ENCODE measurements around the gene PLET1. TPM values are rescaled to one million over a fixed set of nuclear protein-coding genes. Genes with fewer than 3 reads are reported as not detected.

The PLET1 gene
- total RNA-seq, 3 donors from 2014 or later (not counting 1 experiment from before 2014, with no cell fraction given), result not detected

DNA sequence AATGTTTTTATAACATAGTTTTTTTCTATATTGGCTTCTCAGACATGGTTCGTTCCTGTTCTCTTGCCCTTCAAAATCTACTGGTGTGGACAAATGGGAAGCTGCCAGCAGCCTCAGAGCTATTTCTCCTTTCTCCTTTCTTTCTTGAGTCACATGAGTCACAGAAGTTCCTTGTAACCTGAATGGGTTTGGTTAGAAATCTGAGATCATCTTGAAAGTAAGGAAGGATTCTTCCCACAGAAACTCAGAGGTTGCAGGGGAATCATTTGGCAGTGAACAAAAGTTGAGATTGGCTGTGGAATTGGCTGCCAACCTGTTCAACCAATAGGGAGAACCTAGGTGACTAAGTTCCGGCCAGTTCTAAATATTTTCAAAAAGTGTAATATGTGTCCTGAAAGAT, 12.5 kb downstream of the PLET1 start:
- no peak for TF ChIP-seq CTCF (IDR thresholded peaks at IDR 0.05)
- no peaks in the 10 kb centered on the region for H3K9me3 ChIP-seq (ENCODE audit: control insufficient read depth, insufficient read depth, low read length)
- DNase-seq (no peak), ATAC-seq (no peak)
- Mint-ChIP-seq H3K4me3 (no peak overlapping the region), H3K36me3 (peaks cover 20% of the 10 kb centered on the region), H3K27me3 (ENCODE audit: low read depth in 2 of 2) (peaks cover 0 to 3% of the 10 kb centered on the region in 2 donors), H3K27ac (no peak overlapping the region), H3K9me3 (no peaks in the 10 kb centered on the region), H3K4me1 (no peaks in the 10 kb centered on the region)
- 90% methylated on average over 2 of the region's 2 CpGs for WGBS (ENCODE audit: insufficient coverage)
- intact Hi-C loops (cut with micrococcal nuclease), result no loop called here
- H3K27ac ChIP-seq (ENCODE audit: low read length), result no peak overlapping the region
- no peaks in the 10 kb centered on the region for H3K27me3 ChIP-seq (ENCODE audit: control insufficient read depth, insufficient read depth, low read length)
- H3K4me1 ChIP-seq (ENCODE audit: control insufficient read depth, insufficient read depth, low read length), result no peaks in the 10 kb centered on the region
- H3K36me3 ChIP-seq (ENCODE audit: control insufficient read depth, insufficient read depth, low read length), result no peaks in the 10 kb centered on the region
- no peak overlapping the region for H3K4me3 ChIP-seq (ENCODE audit: low read length)

GRCh38 chr11:112247201-112247600, 13.5 kb downstream of the PLET1 start:
- Mint-ChIP-seq H3K9me3 (no peaks in the 10 kb centered on the region), H3K4me1 (no peaks in the 10 kb centered on the region), H3K27ac (no peak overlapping the region), H3K4me3 (no peak overlapping the region), H3K27me3 (ENCODE audit: low read depth in 2 of 2) (peaks cover 0 to 3% of the 10 kb centered on the region in 2 donors), H3K36me3 (peaks cover 20% of the 10 kb centered on the region)
- 100% methylated on average over 2 of the region's 4 CpGs for WGBS (ENCODE audit: insufficient coverage)
- Histone ChIP-seq H3K27ac (ENCODE audit: low read length) (no peak overlapping the region), H3K4me1 (ENCODE audit: control insufficient read depth, insufficient read depth, low read length) (no peaks in the 10 kb centered on the region), H3K27me3 (ENCODE audit: control insufficient read depth, insufficient read depth, low read length) (no peaks in the 10 kb centered on the region), H3K36me3 (ENCODE audit: control insufficient read depth, insufficient read depth, low read length) (peaks cover under 1% of the 10 kb centered on the region), H3K4me3 (ENCODE audit: low read length) (no peak overlapping the region), H3K9me3 (ENCODE audit: control insufficient read depth, insufficient read depth, low read length) (no peaks in the 10 kb centered on the region)
- no peak for ATAC-seq
- intact Hi-C loops (cut with micrococcal nuclease), result no loop called here
- DNase-seq, result no peak
- TF ChIP-seq CTCF (IDR thresholded peaks at IDR 0.05), result no peak

DNA sequence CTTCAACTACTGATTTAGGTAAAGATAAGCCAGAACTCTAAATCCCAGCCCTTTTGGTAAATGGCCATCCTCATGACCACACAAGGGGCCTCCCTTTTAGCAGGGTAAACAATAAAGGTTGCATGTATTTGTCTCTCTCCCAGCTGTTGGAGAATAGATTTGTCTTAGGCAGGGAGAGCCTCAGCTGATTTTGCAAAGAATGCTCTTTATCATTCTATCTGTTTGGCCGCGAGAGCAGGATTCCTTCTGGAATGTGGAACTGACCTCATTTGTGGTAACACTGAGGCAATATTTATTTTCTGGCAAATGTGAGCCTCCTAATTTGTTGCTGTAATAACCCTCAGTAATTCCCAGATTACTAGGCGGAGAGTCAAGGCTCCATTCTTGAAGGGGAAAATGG, 19.2 kb downstream of the PLET1 start:
- no peak overlapping the region for H3K4me3 ChIP-seq (ENCODE audit: low read length)
- no peak overlapping the region for H3K27ac Mint-ChIP-seq
- H3K27me3 Mint-ChIP-seq (ENCODE audit: low read depth in 2 of 2), result peaks cover 0 to 3% of the 10 kb centered on the region in 2 donors
- H3K4me1 Mint-ChIP-seq, result no peaks in the 10 kb centered on the region
- intact Hi-C loops (cut with micrococcal nuclease), result no loop called here
- no peak overlapping the region for H3K27ac ChIP-seq (ENCODE audit: low read length)
- WGBS (ENCODE audit: insufficient coverage), result 97% methylated on average over 2 of the region's 3 CpGs
- H3K27me3 ChIP-seq (ENCODE audit: control insufficient read depth, insufficient read depth, low read length), result no peaks in the 10 kb centered on the region
- DNase-seq, result no peak
- no peaks in the 10 kb centered on the region for H3K9me3 ChIP-seq (ENCODE audit: control insufficient read depth, insufficient read depth, low read length)
- ATAC-seq, result no peak
- H3K4me1 ChIP-seq (ENCODE audit: control insufficient read depth, insufficient read depth, low read length), result no peaks in the 10 kb centered on the region
- no peak overlapping the region for H3K4me3 Mint-ChIP-seq
- H3K9me3 Mint-ChIP-seq, result no peaks in the 10 kb centered on the region
- peaks cover 34% of the 10 kb centered on the region for H3K36me3 Mint-ChIP-seq
- TF ChIP-seq CTCF (IDR thresholded peaks at IDR 0.05), result no peak
- peaks cover 25% of the 10 kb centered on the region for H3K36me3 ChIP-seq (ENCODE audit: control insufficient read depth, insufficient read depth, low read length)

GRCh38 chr11:112238041-112238440, 22.6 kb downstream of the PLET1 start:
- Mint-ChIP-seq H3K36me3 (peaks cover 28% of the 10 kb centered on the region), H3K9me3 (no peaks in the 10 kb centered on the region), H3K27me3 (ENCODE audit: low read depth in 2 of 2) (no peaks in the 10 kb centered on the region), H3K4me1 (no peaks in the 10 kb centered on the region), H3K27ac (no peak overlapping the region), H3K4me3 (no peak overlapping the region)
- H3K27ac ChIP-seq (ENCODE audit: low read length), result no peak overlapping the region
- no peaks in the 10 kb centered on the region for H3K4me1 ChIP-seq (ENCODE audit: control insufficient read depth, insufficient read depth, low read length)
- no peaks in the 10 kb centered on the region for H3K27me3 ChIP-seq (ENCODE audit: control insufficient read depth, insufficient read depth, low read length)
- H3K36me3 ChIP-seq (ENCODE audit: control insufficient read depth, insufficient read depth, low read length), result peaks cover 46% of the 10 kb centered on the region
- DNase-seq, result no peak
- H3K9me3 ChIP-seq (ENCODE audit: control insufficient read depth, insufficient read depth, low read length), result no peaks in the 10 kb centered on the region
- intact Hi-C loops (cut with micrococcal nuclease), result no loop called here
- 100% methylated on average over 1 of the region's 3 CpGs for WGBS (ENCODE audit: insufficient coverage)
- H3K4me3 ChIP-seq (ENCODE audit: low read length), result no peak overlapping the region
- ATAC-seq, result no peak
- no peak for TF ChIP-seq CTCF (IDR thresholded peaks at IDR 0.05)
